Fibroblast of lung (primary cell): ENCODE data around the gene MFSD2A. TPM values are rescaled to one million over a fixed set of nuclear protein-coding genes. Genes with fewer than 3 reads are reported as not detected.

ENCODE experiments used
- DNase-seq, 2 donors: peaks; one replicate each; pipeline versions ENCODE4 v3.0.0 to v3.0.0-alpha.2; 2010; ENCODE audit warnings: low read depth in 2 of 2
- H2AFZ ChIP-seq: 2 replicates; pipeline ENCODE4 v1.5.1; 2012; ENCODE audit warnings: low read length, control low read depth, inconsistent platforms
- H3K27ac ChIP-seq: 2 replicates; pipeline ENCODE4 v1.5.1; 2011; ENCODE audit warnings: low read length, control low read depth; ENCODE audit not compliant: insufficient read depth
- H3K27me3 ChIP-seq: 2 replicates; pipeline ENCODE4 v1.5.1; 2011; ENCODE audit warnings: mild to moderate bottlenecking, low read length; ENCODE audit not compliant: control insufficient read depth, insufficient read depth
- H3K36me3 ChIP-seq: 2 replicates; pipeline ENCODE4 v1.5.1; 2011; ENCODE audit warnings: low read length; ENCODE audit not compliant: control insufficient read depth, insufficient read depth
- H3K4me1 ChIP-seq: 2 replicates; pipeline ENCODE4 v1.5.1; 2011; ENCODE audit warnings: low read length; ENCODE audit not compliant: control insufficient read depth, insufficient read depth; ENCODE audit errors: extremely low read depth
- H3K4me2 ChIP-seq: 2 replicates; pipeline ENCODE4 v1.5.1; 2011; ENCODE audit warnings: low read length, control low read depth; ENCODE audit not compliant: insufficient read depth; ENCODE audit errors: extremely low read depth
- H3K4me3 ChIP-seq, 4 experiments: fragments of 200-600 bp in 1 of 4; sonication (generic) in 1 of 4; replicated peaks in 1 of 4; 2 replicates each; pipeline ENCODE4 v1.5.1; 2011 to 2016; ENCODE audit warnings: low read length in 4 of 4, low read depth in 3 of 4, mild to moderate bottlenecking in 3 of 4, control low read depth in 2 of 4, inconsistent platforms in 1 of 4, mixed read lengths in 1 of 4; ENCODE audit not compliant: insufficient read depth in 1 of 4; ENCODE audit errors: control extremely low read depth in 1 of 4
- H3K79me2 ChIP-seq: 2 replicates; pipeline ENCODE4 v1.5.1; 2012; ENCODE audit warnings: mild to moderate bottlenecking, low read length, inconsistent platforms; ENCODE audit not compliant: control insufficient read depth, insufficient read depth
- H3K9ac ChIP-seq: 2 replicates; pipeline ENCODE4 v1.5.1; 2011; ENCODE audit warnings: mild to moderate bottlenecking, low read length, control low read depth; ENCODE audit not compliant: insufficient read depth
- H3K9me3 ChIP-seq: 2 replicates; pipeline ENCODE4 v1.5.1; 2012; ENCODE audit warnings: low read depth, low read length; ENCODE audit not compliant: control insufficient read depth, insufficient read depth
- H4K20me1 ChIP-seq: 2 replicates; pipeline ENCODE4 v1.5.1; 2011; ENCODE audit warnings: low read length; ENCODE audit not compliant: control insufficient read depth, insufficient read depth; ENCODE audit errors: extremely low read depth
- EZH2 ChIP-seq: IDR thresholded peaks from 2 replicates; pipeline ENCODE4 v1.5.1; 2012; ENCODE audit warnings: low read length, control low read depth, mild to moderate bottlenecking; ENCODE audit errors: missing control alignments
- polyA plus RNA-seq, 2 donors: library from polyadenylated mRNA; depleted of rRNA in 1 of 2; stranded (reverse) in 1 of 2; unstranded in 1 of 2; fragments of >200 nt; gene quantifications; 2 replicates each; pipeline ENCODE4 v1.2.1, GENCODE V29; 2011 to 2012; ENCODE audit warnings: missing spikeins in 1 of 2
- total RNA-seq: library from RNA; depleted of rRNA; stranded (reverse); fragments of >200 nt; gene quantifications from 2 replicates; pipeline ENCODE4 v1.2.1, GENCODE V29; 2014
- TF ChIP-seq, protein P1 (sequence below), 2 donors: IDR thresholded peaks in 1 of 2; conservative IDR thresholded peaks in 1 of 2; 1 replicate in 1 of 2; 2 replicates in 1 of 2; pipeline ENCODE4 v1.5.1; 2011 to 2012; ENCODE audit warnings: low read length in 2 of 2, control low read depth in 1 of 2, inconsistent platforms in 1 of 2, low read depth in 1 of 2, mild to moderate bottlenecking in 1 of 2

The MFSD2A gene
- total and polyA plus RNA-seq, 2 donors (not counting 1 experiment from before 2014, with no cell fraction given) = 0.90 to 1.2 TPM

DNA sequence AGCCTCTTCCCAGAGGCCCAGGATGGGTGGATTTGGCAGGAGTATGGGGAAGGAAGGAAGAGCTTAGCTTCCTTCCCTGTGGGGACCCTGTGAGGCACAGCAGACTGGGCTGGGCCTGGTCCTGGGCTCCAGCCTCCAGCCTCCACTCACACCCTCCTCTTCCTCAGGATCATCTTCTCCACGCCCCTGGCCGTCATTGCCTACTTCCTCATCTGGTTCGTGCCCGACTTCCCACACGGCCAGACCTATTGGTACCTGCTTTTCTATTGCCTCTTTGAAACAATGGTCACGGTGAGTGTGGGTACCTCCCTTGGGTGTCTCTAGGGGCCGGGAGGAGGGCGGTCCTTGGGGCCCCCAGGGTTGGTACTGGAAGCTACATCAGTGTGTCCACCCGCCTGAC, 10.1 kb downstream of the MFSD2A start:
- Histone ChIP-seq H3K4me2 (no peak overlapping the region), H4K20me1 (no peaks in the 10 kb centered on the region), H3K4me1 (no peaks in the 10 kb centered on the region), H3K4me3 (no peak overlapping the region), H2AFZ (no peak overlapping the region), H3K27me3 (no peaks in the 10 kb centered on the region), H3K9ac (no peak overlapping the region), H3K9me3 (no peaks in the 10 kb centered on the region), H3K27ac (no peak overlapping the region), H3K36me3 (peaks cover 2% of the 10 kb centered on the region), H3K79me2 (no peaks in the 10 kb centered on the region)
- TF ChIP-seq EZH2 = no peak
- TF ChIP-seq, protein P1, sequence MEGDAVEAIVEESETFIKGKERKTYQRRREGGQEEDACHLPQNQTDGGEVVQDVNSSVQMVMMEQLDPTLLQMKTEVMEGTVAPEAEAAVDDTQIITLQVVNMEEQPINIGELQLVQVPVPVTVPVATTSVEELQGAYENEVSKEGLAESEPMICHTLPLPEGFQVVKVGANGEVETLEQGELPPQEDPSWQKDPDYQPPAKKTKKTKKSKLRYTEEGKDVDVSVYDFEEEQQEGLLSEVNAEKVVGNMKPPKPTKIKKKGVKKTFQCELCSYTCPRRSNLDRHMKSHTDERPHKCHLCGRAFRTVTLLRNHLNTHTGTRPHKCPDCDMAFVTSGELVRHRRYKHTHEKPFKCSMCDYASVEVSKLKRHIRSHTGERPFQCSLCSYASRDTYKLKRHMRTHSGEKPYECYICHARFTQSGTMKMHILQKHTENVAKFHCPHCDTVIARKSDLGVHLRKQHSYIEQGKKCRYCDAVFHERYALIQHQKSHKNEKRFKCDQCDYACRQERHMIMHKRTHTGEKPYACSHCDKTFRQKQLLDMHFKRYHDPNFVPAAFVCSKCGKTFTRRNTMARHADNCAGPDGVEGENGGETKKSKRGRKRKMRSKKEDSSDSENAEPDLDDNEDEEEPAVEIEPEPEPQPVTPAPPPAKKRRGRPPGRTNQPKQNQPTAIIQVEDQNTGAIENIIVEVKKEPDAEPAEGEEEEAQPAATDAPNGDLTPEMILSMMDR (conservative IDR thresholded peaks at IDR 0.05 in 1 of 2, IDR thresholded peaks at IDR 0.05 in 1 of 2; ENCODE audit: low read depth in 1 of 2, low read length in 2 of 2) = no peak
- DNase-seq = no peak

- Histone ChIP-seq H3K4me1 (no peaks in the 10 kb centered on the region), H3K79me2 (no peaks in the 10 kb centered on the region), H3K27ac (no peak overlapping the region), H3K4me3 (no peak overlapping the region), H3K4me2 (no peak overlapping the region), H3K9ac (no peak overlapping the region), H3K9me3 (no peaks in the 10 kb centered on the region), H4K20me1 (no peaks in the 10 kb centered on the region), H2AFZ (no peak overlapping the region), H3K27me3 (no peaks in the 10 kb centered on the region), H3K36me3 (peaks cover 2% of the 10 kb centered on the region)
- TF ChIP-seq, protein P1 (conservative IDR thresholded peaks at IDR 0.05 in 1 of 2, IDR thresholded peaks at IDR 0.05 in 1 of 2; ENCODE audit: low read depth in 1 of 2, low read length in 2 of 2) = no peak
- TF ChIP-seq EZH2 = no peak
- DNase-seq = peak in 1 of 2 donors; percentile 20
These were observed 14.1 kb downstream of the MFSD2A start for GRCh38 chr1:39969048-39969447.

GRCh38 chr1:39969531-39970270, 14.8 kb downstream of the MFSD2A start:
- no peak for DNase-seq

More at GRCh38 chr1:39969531-39970270, 14.8 kb downstream of the MFSD2A start:
- H3K27me3 ChIP-seq = no peaks in the 10 kb centered on the region
- no peak overlapping the region for H3K9ac ChIP-seq
- H3K36me3 ChIP-seq = peaks cover 2% of the 10 kb centered on the region
- H3K4me2 ChIP-seq = no peak overlapping the region
- no peaks in the 10 kb centered on the region for H3K9me3 ChIP-seq
- TF ChIP-seq, protein P1 (conservative IDR thresholded peaks at IDR 0.05 in 1 of 2, IDR thresholded peaks at IDR 0.05 in 1 of 2; ENCODE audit: low read depth in 1 of 2, low read length in 2 of 2) = no peak
- TF ChIP-seq EZH2 = no peak
- H3K4me3 ChIP-seq = no peak overlapping the region
- H2AFZ ChIP-seq = no peak overlapping the region
- no peaks in the 10 kb centered on the region for H3K4me1 ChIP-seq
- H3K27ac ChIP-seq = no peak overlapping the region
- no peaks in the 10 kb centered on the region for H3K79me2 ChIP-seq
- no peaks in the 10 kb centered on the region for H4K20me1 ChIP-seq
